ENCODE results near the gene RPS19BP1. TPM values are rescaled to one million over a fixed set of nuclear protein-coding genes. Genes with fewer than 3 reads are reported as not detected.

RPS19BP1 gene
- total RNA-seq, 2 experiments from 2014 or later: 65.8 to 69.7 TPM

DNA sequence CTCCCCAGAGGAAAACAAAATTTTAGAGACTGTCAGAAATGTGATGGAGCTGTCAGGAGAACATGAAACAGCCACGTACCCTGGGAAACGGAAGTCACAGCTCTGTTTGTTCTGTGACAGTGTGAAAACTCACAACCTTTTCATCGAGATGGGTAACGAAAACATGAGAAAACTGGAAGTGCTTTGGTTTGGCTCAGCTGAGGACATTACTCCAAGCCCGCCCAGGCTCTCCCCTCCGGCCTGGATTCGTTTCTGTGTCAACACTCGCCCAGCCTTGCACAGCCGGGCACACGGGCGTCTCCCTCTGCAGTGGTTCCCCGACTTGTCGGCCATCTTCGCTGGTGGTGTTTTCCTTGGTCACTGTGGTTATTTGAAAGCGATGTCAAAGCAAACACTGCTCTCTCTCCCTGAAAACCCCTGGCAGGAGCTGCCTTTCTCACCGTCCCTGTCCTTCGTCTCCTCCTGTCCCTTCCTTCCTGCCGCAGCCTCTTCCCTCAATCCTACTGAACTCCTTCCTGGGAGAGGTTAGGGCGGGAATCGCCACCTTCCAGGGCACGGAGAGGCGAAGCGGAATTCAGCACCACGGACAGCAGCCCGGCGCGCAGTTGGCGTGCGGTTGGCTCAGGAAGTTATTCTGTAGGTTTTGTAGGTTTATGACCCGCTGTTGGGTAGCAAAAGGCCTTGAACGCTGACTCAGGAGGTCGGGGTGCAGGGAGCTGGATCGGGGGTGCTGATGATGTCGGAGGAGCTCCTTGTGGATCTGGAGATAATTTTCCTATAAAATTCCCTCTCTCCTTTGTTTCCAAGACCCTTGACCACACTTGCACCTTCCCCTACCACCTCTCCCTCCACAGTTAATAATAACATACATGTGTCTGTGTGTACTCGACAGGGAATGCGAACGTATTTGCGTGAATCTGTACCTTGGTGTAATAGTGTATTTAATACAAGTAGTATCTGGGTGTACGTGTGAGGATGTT, 13.1 kb upstream of the RPS19BP1 start:
- Histone ChIP-seq H3K4me3 (ENCODE audit: low read length) (peak overlapping the region; percentile 10), H3K27ac (ENCODE audit: low read depth in 1 of 2, low read length in 2 of 2) (no peak overlapping the region), H3K9me3 (ENCODE audit: control insufficient read depth in 1 of 2, insufficient read depth in 1 of 2, low read length in 2 of 2) (peaks cover 0 to 17% of the 10 kb centered on the region in 2 experiments), H3K27me3 (ENCODE audit: control insufficient read depth in 1 of 2, insufficient read depth in 2 of 2, low read length in 2 of 2) (peaks cover 9 to 20% of the 10 kb centered on the region in 2 experiments), H3K36me3 (ENCODE audit: insufficient read depth, low read length) (no peaks in the 10 kb centered on the region), H3K4me1 (ENCODE audit: insufficient read depth, low read length) (peaks cover 12% of the 10 kb centered on the region)
- ChIA-PET POLR2A (interaction anchor here (1.2 kb wide), 1 partner anchor 479 kb away, joined by 3 read pairs; no protein-coding TSS in a partner anchor), CTCF (interaction anchor here (0.5 to 1.7 kb wide), 4 partner anchors 11 to 1538 kb away, joined by 3 to 4 read pairs (median 3); no protein-coding TSS in a partner anchor)
- Mint-ChIP-seq H3K27me3 (peaks cover 38% of the 10 kb centered on the region), H3K4me3 (peak overlapping the region; percentile 51), H3K27ac (no peak overlapping the region), H3K4me1 (ENCODE audit: low read depth) (peaks cover 13% of the 10 kb centered on the region), H3K36me3 (ENCODE audit: low read depth) (no peaks in the 10 kb centered on the region), H3K9me3 (no peaks in the 10 kb centered on the region)
- no peak for TF ChIP-seq CTCF (IDR thresholded peaks at IDR 0.05)
- intact Hi-C loops (cut with DNase I, micrococcal nuclease): no loop called here
- ATAC-seq (ENCODE audit: poor library complexity) (peak; percentile 82), DNase-seq (peak; percentile 45 to 86 (median 68))

GRCh38 chr22:39543095-39543494, 10.5 kb upstream of the RPS19BP1 start:
- peak; percentile 51 for ATAC-seq (ENCODE audit: poor library complexity)
- Histone ChIP-seq H3K4me3 (ENCODE audit: low read length) (no peak overlapping the region), H3K36me3 (ENCODE audit: insufficient read depth, low read length) (no peaks in the 10 kb centered on the region), H3K9me3 (ENCODE audit: control insufficient read depth in 1 of 2, insufficient read depth in 1 of 2, low read length in 2 of 2) (peaks cover 0 to 13% of the 10 kb centered on the region in 2 experiments), H3K27ac (ENCODE audit: low read depth in 1 of 2, low read length in 2 of 2) (no peak overlapping the region), H3K4me1 (ENCODE audit: insufficient read depth, low read length) (peaks cover 12% of the 10 kb centered on the region), H3K27me3 (ENCODE audit: control insufficient read depth in 1 of 2, insufficient read depth in 2 of 2, low read length in 2 of 2) (peaks cover 7 to 8% of the 10 kb centered on the region in 2 experiments)
- no peak for TF ChIP-seq CTCF (IDR thresholded peaks at IDR 0.05)
- ChIA-PET POLR2A (interaction anchor here (0.6 kb wide), 1 partner anchor 438 kb away, joined by 5 read pairs; no protein-coding TSS in a partner anchor), CTCF (no interaction called here)
- Mint-ChIP-seq H3K9me3 (no peaks in the 10 kb centered on the region), H3K27ac (no peak overlapping the region), H3K4me1 (ENCODE audit: low read depth) (peaks cover 13% of the 10 kb centered on the region), H3K4me3 (no peak overlapping the region), H3K36me3 (ENCODE audit: low read depth) (no peaks in the 10 kb centered on the region), H3K27me3 (peaks cover 37% of the 10 kb centered on the region)
- peak in 3 of 14 experiments; percentile 45 to 54 (median 53) for DNase-seq
- intact Hi-C loops (cut with DNase I, micrococcal nuclease): no loop called here

GRCh38 chr22:39537975-39538374, 5.4 kb upstream of the RPS19BP1 start:
- H3K36me3 Mint-ChIP-seq (ENCODE audit: low read depth): no peaks in the 10 kb centered on the region
- H3K4me3 Mint-ChIP-seq: no peak overlapping the region
- Histone ChIP-seq H3K4me1 (ENCODE audit: insufficient read depth, low read length) (peaks cover 19% of the 10 kb centered on the region), H3K27me3 (ENCODE audit: control insufficient read depth in 1 of 2, insufficient read depth in 2 of 2, low read length in 2 of 2) (no peaks in the 10 kb centered on the region), H3K9me3 (ENCODE audit: control insufficient read depth in 1 of 2, insufficient read depth in 1 of 2, low read length in 2 of 2) (no peaks in the 10 kb centered on the region), H3K4me3 (ENCODE audit: low read length) (no peak overlapping the region), H3K27ac (ENCODE audit: low read depth in 1 of 2, low read length in 2 of 2) (no peak overlapping the region), H3K36me3 (ENCODE audit: insufficient read depth, low read length) (no peaks in the 10 kb centered on the region)
- intact Hi-C loops (cut with DNase I, micrococcal nuclease): loop anchor here (5.0 to 10.0 kb wide), 3 partner anchors 84 to 637 kb away; partner anchors contain the start of gene TNRC6B (in 2 of the 2)
- H3K4me1 Mint-ChIP-seq (ENCODE audit: low read depth): peaks cover 9% of the 10 kb centered on the region
- no peak overlapping the region for H3K27ac Mint-ChIP-seq
- no peak for TF ChIP-seq CTCF (IDR thresholded peaks at IDR 0.05)
- no peak for ATAC-seq (ENCODE audit: poor library complexity)
- POLR2A ChIA-PET: no interaction called here
- CTCF ChIA-PET: no interaction called here
- no peak for DNase-seq
- peaks cover 1% of the 10 kb centered on the region for H3K27me3 Mint-ChIP-seq
- H3K9me3 Mint-ChIP-seq: no peaks in the 10 kb centered on the region

Measured in CD4-positive, alpha-beta T cell (primary cell).